RWPE1 (cell line): ENCODE measurements around the gene TEX30.
"Not testable (repeated sequence)": the region's sequence is repeated elsewhere in the genome, so short reads cannot be mapped to it uniquely, and the experiment has no call there.

ENCODE experiments used
- CTCF ChIA-PET: fragments of 350-600 bp; sonication (Branson Sonifier 250); formaldehyde crosslinking; extraction: SDS; loops from one replicate; lab custom pipeline; 2021; lab: Yijun Ruan, JAX
- POLR2A ChIA-PET: fragments of 400-600 bp; formaldehyde crosslinking; extraction: SDS; loops from one replicate; lab custom pipeline; 2020; ENCODE audit warnings: antibody characterized with exemption; ENCODE audit not compliant: low non-redundant PET; lab: Yijun Ruan, JAX
- DNase-seq: peaks from one replicate; pipeline ENCODE4 v3.0.0; 2012; ENCODE audit warnings: low spot score
- H3K27ac ChIP-seq: fragments of 450-650 bp; 2 replicates; pipeline ENCODE4 v1.5.1; 2017
- CTCF ChIP-seq: fragments of 450-650 bp; conservative IDR thresholded peaks from 2 replicates; pipeline ENCODE4 v1.5.1; 2017; ENCODE audit warnings: low read depth, mild to moderate bottlenecking

Gene TEX30

GRCh38 chr13:102781591-102781990 lies 8.0 kb upstream of the TEX30 start:
- ChIA-PET POLR2A (no interaction called here), CTCF (interaction anchor here (0.6 to 0.8 kb wide), 2 partner anchors 8 to 994 kb away, joined by 3 read pairs; partner anchors contain the start of gene TEX30)
- no peak for TF ChIP-seq CTCF
- no peak for DNase-seq
- no peak overlapping the region for H3K27ac ChIP-seq

GRCh38 chr13:102780656-102781055 lies 7.1 kb upstream of the TEX30 start:
- H3K27ac ChIP-seq, POLR2A ChIA-PET, DNase-seq, CTCF ChIA-PET: not testable (repeated sequence)

DNA sequence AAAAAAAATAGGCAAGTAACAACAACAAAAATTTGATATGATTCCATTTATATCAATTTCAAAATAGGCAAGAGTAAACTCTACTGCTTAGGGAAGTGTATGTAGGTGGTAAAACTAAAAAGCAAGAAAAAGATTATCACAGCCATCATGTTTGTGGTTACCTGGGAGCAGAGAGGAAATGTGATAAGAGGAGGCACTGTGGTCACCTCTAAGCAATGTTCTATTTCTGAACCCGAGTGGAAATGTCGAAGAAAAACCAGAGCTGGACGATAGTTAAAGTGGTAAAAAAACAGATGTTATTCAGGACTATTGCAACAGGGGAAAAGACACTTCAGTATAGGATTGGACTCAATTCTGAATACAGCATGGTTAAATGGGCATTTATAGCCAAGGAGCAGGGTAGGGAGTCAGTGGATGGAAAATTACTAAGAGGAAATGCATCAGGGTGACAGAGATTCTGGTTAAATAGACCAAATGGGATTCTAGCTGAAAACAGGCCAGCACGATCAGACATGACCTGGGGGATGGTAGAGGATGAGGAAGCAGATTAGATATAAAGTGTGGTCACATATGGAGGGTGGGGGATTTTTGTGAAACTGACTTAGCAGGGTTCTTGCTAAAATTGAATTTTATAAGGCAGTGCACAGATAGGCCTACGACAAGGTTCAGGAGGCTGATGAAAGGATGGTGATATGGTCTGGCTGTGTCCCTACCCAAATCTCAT lies 6.0 kb upstream of the TEX30 start:
- H3K27ac ChIP-seq: no peak overlapping the region
- DNase-seq: no peak
- POLR2A ChIA-PET: interaction anchor here (0.7 kb wide), 1 partner anchor 12 kb away, joined by 3 read pairs; no protein-coding TSS in a partner anchor
- CTCF ChIA-PET: no interaction called here
- no peak for TF ChIP-seq CTCF

DNA sequence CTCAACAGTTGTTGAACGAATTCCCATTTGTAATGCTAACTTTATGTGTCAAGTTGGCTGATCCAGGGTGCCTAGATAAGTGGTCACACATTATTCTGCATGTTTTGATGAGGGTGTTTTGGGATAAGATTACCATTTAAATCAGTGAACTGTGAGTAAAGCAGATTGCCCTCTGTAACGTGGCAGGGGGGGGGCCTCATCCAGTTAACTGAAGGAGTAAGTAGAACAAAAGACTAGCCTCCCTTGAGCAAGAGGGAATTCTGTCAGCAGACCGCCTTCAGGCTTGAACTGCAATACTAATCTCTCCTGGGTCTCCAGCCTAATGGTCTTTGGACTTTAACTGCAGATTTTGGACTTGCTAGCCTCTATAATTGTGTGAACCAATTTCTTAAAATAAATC lies 4.2 kb upstream of the TEX30 start:
- ChIA-PET POLR2A (no interaction called here), CTCF (no interaction called here)
- DNase-seq: no peak
- H3K27ac ChIP-seq: no peak overlapping the region
- no peak for TF ChIP-seq CTCF

DNA sequence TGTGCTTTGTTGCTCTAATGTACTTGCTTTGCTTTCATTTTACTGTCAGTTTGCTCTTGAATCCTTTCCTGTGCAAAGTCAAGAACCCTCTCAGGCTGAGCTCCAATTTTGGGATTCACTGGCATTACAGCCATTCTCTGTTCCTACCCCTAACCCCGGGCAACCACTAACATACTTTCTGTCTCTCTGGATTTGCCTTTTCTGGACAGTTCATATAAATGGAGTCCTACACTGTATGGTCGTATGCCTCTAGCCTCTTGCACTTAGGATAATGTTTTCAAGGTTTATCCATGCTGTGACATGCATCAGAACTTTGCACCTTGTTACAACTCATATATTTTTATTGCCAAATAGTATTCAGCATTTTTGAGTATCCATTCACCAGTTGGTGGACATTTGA lies 2.7 kb upstream of the TEX30 start:
- TF ChIP-seq CTCF: no peak
- POLR2A ChIA-PET: no interaction called here
- H3K27ac ChIP-seq: no peak overlapping the region
- CTCF ChIA-PET: no interaction called here
- DNase-seq: no peak

- ChIA-PET POLR2A (no interaction called here), CTCF (no interaction called here)
- TF ChIP-seq CTCF: no peak
- H3K27ac ChIP-seq: peak overlapping the region; percentile 81
- DNase-seq: no peak
Measured at GRCh38 chr13:102774591-102775520, 1.3 kb upstream of the TEX30 start.
